H9 (cell line): ENCODE results near the gene EEF1G. TPM values are rescaled to one million over a fixed set of nuclear protein-coding genes. Genes with fewer than 3 reads are reported as not detected.

Experiments used
- DNase-seq: peaks from one replicate; pipeline ENCODE4 v3.0.0-alpha.2; 2017
- H2AFZ ChIP-seq: one replicate; pipeline ENCODE4 v1.6.1; 2013; ENCODE audit warnings: mild to moderate bottlenecking, low read length, control low read depth, moderate library complexity
- H2AK5ac ChIP-seq: 2 replicates; pipeline ENCODE4 v1.6.1; 2013; ENCODE audit warnings: low read length, control low read depth, mixed read lengths; ENCODE audit not compliant: insufficient read length
- H2BK120ac ChIP-seq: one replicate; pipeline ENCODE4 v1.6.1; 2013; ENCODE audit warnings: low read depth, mild to moderate bottlenecking, low read length, control low read depth, inconsistent platforms; ENCODE audit not compliant: poor library complexity, severe bottlenecking
- H2BK12ac ChIP-seq: 2 replicates; pipeline ENCODE4 v1.6.1; 2013; ENCODE audit warnings: low read length, control low read depth, mixed read lengths, low read depth; ENCODE audit not compliant: insufficient read length
- H2BK15ac ChIP-seq: 2 replicates; pipeline ENCODE4 v1.6.1; 2013; ENCODE audit warnings: low read depth, low read length, control low read depth
- H2BK20ac ChIP-seq: one replicate; pipeline ENCODE4 v1.6.1; 2013; ENCODE audit warnings: low read depth, mild to moderate bottlenecking, low read length, control low read depth, inconsistent platforms; ENCODE audit not compliant: poor library complexity, severe bottlenecking
- H2BK5ac ChIP-seq: 2 replicates; pipeline ENCODE4 v1.6.1; 2013; ENCODE audit warnings: low read length, control low read depth, mixed read lengths; ENCODE audit not compliant: insufficient read length
- H3K14ac ChIP-seq: 2 replicates; pipeline ENCODE4 v1.6.1; 2013; ENCODE audit warnings: low read length, control low read depth; ENCODE audit not compliant: insufficient read depth
- H3K18ac ChIP-seq: 2 replicates; pipeline ENCODE4 v1.6.1; 2013; ENCODE audit warnings: low read depth, mild to moderate bottlenecking, mixed read lengths, low read length, control low read depth; ENCODE audit not compliant: insufficient read length
- H3K23ac ChIP-seq: 2 replicates; pipeline ENCODE4 v1.6.1; 2013; ENCODE audit warnings: low read length, control low read depth, mixed read lengths, low read depth; ENCODE audit not compliant: insufficient read length
- H3K23me2 ChIP-seq: 2 replicates; pipeline ENCODE4 v1.6.1; 2013; ENCODE audit warnings: low read depth, mild to moderate bottlenecking, mixed read lengths, low read length, control low read depth; ENCODE audit not compliant: insufficient read length, poor library complexity, severe bottlenecking
- H3K27ac ChIP-seq: 2 replicates; pipeline ENCODE4 v1.5.1; 2013; ENCODE audit warnings: low read length, control low read depth, mixed read lengths, low read depth; ENCODE audit not compliant: insufficient read length
- H3K27me3 ChIP-seq: 2 replicates; pipeline ENCODE4 v1.6.1; 2013; ENCODE audit warnings: low read length, control low read depth, inconsistent platforms; ENCODE audit not compliant: insufficient read depth
- H3K4ac ChIP-seq: 2 replicates; pipeline ENCODE4 v1.6.1; 2013; ENCODE audit warnings: low read depth, mild to moderate bottlenecking, control low read depth, inconsistent platforms, low read length, moderate library complexity
- H3K4me1 ChIP-seq: 2 replicates; pipeline ENCODE4 v1.6.1; 2013; ENCODE audit warnings: low read length, control low read depth, inconsistent platforms; ENCODE audit not compliant: insufficient read depth
- H3K4me2 ChIP-seq: 2 replicates; pipeline ENCODE4 v1.6.1; 2013; ENCODE audit warnings: low read length, control low read depth, mixed read lengths; ENCODE audit not compliant: insufficient read length, insufficient read depth
- H3K56ac ChIP-seq: 2 replicates; pipeline ENCODE4 v1.6.1; 2013; ENCODE audit warnings: low read depth, mild to moderate bottlenecking, mixed read lengths, low read length, control low read depth; ENCODE audit not compliant: insufficient read length
- H3K79me1 ChIP-seq: 2 replicates; pipeline ENCODE4 v1.6.1; 2013; ENCODE audit warnings: low read depth, mild to moderate bottlenecking, moderate library complexity, low read length, control low read depth, inconsistent platforms; ENCODE audit not compliant: insufficient read depth, poor library complexity, severe bottlenecking
- H3K79me2 ChIP-seq: 2 replicates; pipeline ENCODE4 v1.6.1; 2013; ENCODE audit warnings: low read length, control low read depth, inconsistent platforms; ENCODE audit not compliant: insufficient read depth
- H3K9ac ChIP-seq: 2 replicates; pipeline ENCODE4 v1.6.1; 2013; ENCODE audit warnings: low read length, control low read depth, mixed read lengths; ENCODE audit not compliant: insufficient read length; ENCODE audit errors: extremely low read depth
- H3K9me3 ChIP-seq: one replicate; pipeline ENCODE4 v1.6.1; 2013; ENCODE audit warnings: low read depth, low read length, inconsistent platforms; ENCODE audit not compliant: control insufficient read depth
- H3T11ph ChIP-seq: one replicate; pipeline ENCODE4 v1.6.1; 2013; ENCODE audit warnings: mild to moderate bottlenecking, low read length, control low read depth, inconsistent platforms
- H4K20me1 ChIP-seq: one replicate; pipeline ENCODE4 v1.6.1; 2013; ENCODE audit not compliant: control insufficient read depth, insufficient read length, insufficient read depth
- H4K5ac ChIP-seq: 2 replicates; pipeline ENCODE4 v1.6.1; 2013; ENCODE audit warnings: low read depth, mild to moderate bottlenecking, mixed read lengths, low read length, control low read depth; ENCODE audit not compliant: insufficient read length
- H4K8ac ChIP-seq: replicated peaks from 2 replicates; pipeline ENCODE4 v1.6.1; 2013; ENCODE audit warnings: low read length, control low read depth, mixed read lengths, low read depth; ENCODE audit not compliant: insufficient read length
- H4K91ac ChIP-seq: 2 replicates; pipeline ENCODE4 v1.6.1; 2013; ENCODE audit warnings: low read depth, mild to moderate bottlenecking, moderate library complexity, mixed read lengths, low read length, control low read depth; ENCODE audit not compliant: insufficient read length
- H3K27ac Mint-ChIP-seq, 3 experiments: 2 replicates in 2 of 3; 3 replicates in 1 of 3; pipeline ENCODE4 v1.8.0; 2020 to 2021; ENCODE audit warnings: mixed read lengths in 3 of 3, mild to moderate bottlenecking in 1 of 3, moderate library complexity in 1 of 3
- H3K27me3 Mint-ChIP-seq: 2 replicates; pipeline ENCODE4 v1.8.0; 2021; ENCODE audit warnings: low read depth, mild to moderate bottlenecking, moderate library complexity, mixed read lengths
- H3K36me3 Mint-ChIP-seq, 3 experiments: 2 replicates in 2 of 3; 3 replicates in 1 of 3; pipeline ENCODE4 v1.8.0; 2020 to 2021; ENCODE audit warnings: low read depth in 3 of 3, mixed read lengths in 3 of 3; ENCODE audit not compliant: insufficient read depth in 1 of 3
- H3K4me1 Mint-ChIP-seq, 2 experiments: 2 replicates each; pipeline ENCODE4 v1.8.0; 2020; ENCODE audit warnings: mixed read lengths in 2 of 2
- H3K4me3 Mint-ChIP-seq, 2 experiments: 2 replicates in 1 of 2; 3 replicates in 1 of 2; pipeline ENCODE4 v1.8.0; 2020 to 2021; ENCODE audit warnings: mild to moderate bottlenecking in 2 of 2, mixed read lengths in 2 of 2, moderate library complexity in 1 of 2
- H3K9me3 Mint-ChIP-seq, 2 experiments: 2 replicates in 1 of 2; 3 replicates in 1 of 2; pipeline ENCODE4 v1.8.0; 2020; ENCODE audit warnings: mild to moderate bottlenecking in 2 of 2, mixed read lengths in 2 of 2, moderate library complexity in 1 of 2
- WGBS: extraction: QIAGEN DNeasy Blood & Tissue Kit; methylation state at CpG from one replicate; pipeline ENCODE4 v1.1.7; 2013; ENCODE audit warnings: missing lambda C conversion rate, low lambda C conversion rate, mixed read lengths; ENCODE audit not compliant: insufficient read length; ENCODE audit errors: extremely low coverage; 5-methylcytosine and 5-hydroxymethylcytosine counted together
- total RNA-seq: library from RNA; stranded (reverse); gene quantifications from 2 replicates; pipeline ENCODE4 v1.2.1, GENCODE V29; 2021
- TF ChIP-seq, protein P1 (sequence below): fragments of 200-600 bp; sonication (generic); conservative IDR thresholded peaks from 3 replicates; pipeline ENCODE4 v1.8.0; 2021; ENCODE audit warnings: antibody characterized with exemption, mild to moderate bottlenecking

The EEF1G gene
- total RNA-seq, 1 experiment from 2014 or later, result 1,790 TPM

- H3K4me3 Mint-ChIP-seq, result no peak overlapping the region
- Histone ChIP-seq H2BK120ac (no peak overlapping the region), H3T11ph (no peak overlapping the region), H3K4me1 (0 out of 2 replicates have a peak, but pooled peaks cover 2% of the 10 kb centered on the region), H3K9ac (no peak overlapping the region), H3K14ac (no peak overlapping the region; the same call in 1 of the 2 replicates), H3K18ac (no peak overlapping the region), H4K8ac (no peak overlapping the region), H2AK5ac (no peak overlapping the region), H4K91ac (no peak overlapping the region), H3K79me2 (no peaks in the 10 kb centered on the region), H2AFZ (no peak overlapping the region), H2BK20ac (no peak overlapping the region), H2BK12ac (no peak overlapping the region), H4K5ac (no peak overlapping the region), H3K27me3 (peaks cover 12% of the 10 kb centered on the region; the same call in 1 of the 2 replicates), H3K79me1 (no peaks in the 10 kb centered on the region), H2BK5ac (no peak overlapping the region), H3K56ac (no peak overlapping the region), H3K4ac (no peak overlapping the region), H3K4me2 (no peak overlapping the region), H2BK15ac (no peak overlapping the region), H3K27ac (no peak overlapping the region), H4K20me1 (peaks cover 2% of the 10 kb centered on the region), H3K23me2 (peaks cover 4% of the 10 kb centered on the region), H3K9me3 (no peaks in the 10 kb centered on the region), H3K23ac (no peak overlapping the region)
- H3K27ac Mint-ChIP-seq, result peak overlapping the region in 1 of 3 experiments; percentile 35; a peak in 1 of 7 replicates
- H3K36me3 Mint-ChIP-seq, result peaks cover 8 to 23% (median 13%) of the 10 kb centered on the region in 3 experiments; a peak in 6 of 7 replicates
- H3K27me3 Mint-ChIP-seq, result peaks cover 29% of the 10 kb centered on the region
- WGBS, result no CpG with 5 or more reads among the region's 15 CpGs
- TF ChIP-seq, protein P1, sequence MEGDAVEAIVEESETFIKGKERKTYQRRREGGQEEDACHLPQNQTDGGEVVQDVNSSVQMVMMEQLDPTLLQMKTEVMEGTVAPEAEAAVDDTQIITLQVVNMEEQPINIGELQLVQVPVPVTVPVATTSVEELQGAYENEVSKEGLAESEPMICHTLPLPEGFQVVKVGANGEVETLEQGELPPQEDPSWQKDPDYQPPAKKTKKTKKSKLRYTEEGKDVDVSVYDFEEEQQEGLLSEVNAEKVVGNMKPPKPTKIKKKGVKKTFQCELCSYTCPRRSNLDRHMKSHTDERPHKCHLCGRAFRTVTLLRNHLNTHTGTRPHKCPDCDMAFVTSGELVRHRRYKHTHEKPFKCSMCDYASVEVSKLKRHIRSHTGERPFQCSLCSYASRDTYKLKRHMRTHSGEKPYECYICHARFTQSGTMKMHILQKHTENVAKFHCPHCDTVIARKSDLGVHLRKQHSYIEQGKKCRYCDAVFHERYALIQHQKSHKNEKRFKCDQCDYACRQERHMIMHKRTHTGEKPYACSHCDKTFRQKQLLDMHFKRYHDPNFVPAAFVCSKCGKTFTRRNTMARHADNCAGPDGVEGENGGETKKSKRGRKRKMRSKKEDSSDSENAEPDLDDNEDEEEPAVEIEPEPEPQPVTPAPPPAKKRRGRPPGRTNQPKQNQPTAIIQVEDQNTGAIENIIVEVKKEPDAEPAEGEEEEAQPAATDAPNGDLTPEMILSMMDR, result no peak
- no peak for DNase-seq
- H3K9me3 Mint-ChIP-seq, result no peaks in the 10 kb centered on the region
- peaks cover 33 to 60% of the 10 kb centered on the region in 2 experiments for H3K4me1 Mint-ChIP-seq
Measured at GRCh38 chr11:62605902-62606301, 32.2 kb upstream of the EEF1G start.
